Measurements from ENCODE around the gene ARL10.

Gene ARL10

DNA sequence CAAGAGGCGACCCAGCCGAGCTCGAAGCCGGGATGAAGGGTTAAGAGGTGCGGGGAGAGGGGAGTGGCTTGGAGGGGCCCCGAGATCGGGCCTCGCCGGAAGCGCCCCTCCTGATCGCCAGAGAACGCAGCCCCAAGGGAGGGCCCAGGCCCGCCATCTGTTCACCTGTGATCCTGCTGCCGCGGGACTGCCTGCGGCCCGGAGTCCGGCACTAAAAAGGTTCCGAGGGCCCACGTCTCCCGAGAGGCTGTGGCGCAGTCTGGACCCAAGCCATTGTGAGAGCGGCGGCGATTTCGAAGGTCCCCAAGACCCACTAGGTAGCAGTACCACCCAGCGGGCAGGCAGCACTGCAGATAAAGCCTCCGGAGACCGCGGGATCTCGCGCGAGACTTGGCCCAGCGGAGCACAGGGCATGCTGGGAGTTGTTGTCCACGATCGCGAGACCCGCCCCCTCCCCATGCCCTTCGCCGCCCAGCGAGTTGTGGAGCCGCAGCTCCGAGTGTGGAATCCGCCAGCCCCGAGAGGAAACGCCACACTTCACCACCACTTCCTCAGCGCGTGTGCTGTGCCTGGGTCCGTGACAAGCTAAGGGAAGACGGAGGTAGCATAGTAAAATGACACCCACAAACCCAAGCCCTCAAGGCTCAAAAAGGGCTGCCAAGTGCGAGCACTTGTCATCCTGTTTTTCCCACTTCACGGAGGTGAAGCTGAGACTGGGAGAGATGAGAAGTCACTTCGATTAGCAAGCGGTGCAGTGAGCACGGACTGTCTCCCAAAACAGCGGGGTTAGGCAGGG lies 3.7 kb upstream of the ARL10 start, which contains the start of gene KIAA1191:
KIAA1191 (minus strand) TSS at position 328 of the 796 bp plus-strand sequence. CDS start 2,256 bp downstream, outside the sequence.
- peak; percentile 43 for DNase-seq (ENCODE audit: low read depth, low spot score)

DNA sequence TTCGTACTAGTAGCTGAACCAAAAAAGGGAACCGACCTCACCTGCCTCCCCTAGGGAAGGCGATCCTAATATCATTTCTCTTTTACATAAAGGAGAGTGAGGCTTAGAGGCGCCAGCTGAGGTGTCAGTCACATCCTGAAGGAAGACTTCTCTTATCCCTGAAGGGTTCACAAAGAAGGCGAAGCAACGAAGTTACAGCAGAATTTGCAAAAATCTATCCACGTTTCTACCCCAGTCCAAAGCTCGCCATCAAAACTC lies 3.1 kb upstream of the ARL10 start:
- no peak for DNase-seq (ENCODE audit: low read depth, low spot score)

DNA sequence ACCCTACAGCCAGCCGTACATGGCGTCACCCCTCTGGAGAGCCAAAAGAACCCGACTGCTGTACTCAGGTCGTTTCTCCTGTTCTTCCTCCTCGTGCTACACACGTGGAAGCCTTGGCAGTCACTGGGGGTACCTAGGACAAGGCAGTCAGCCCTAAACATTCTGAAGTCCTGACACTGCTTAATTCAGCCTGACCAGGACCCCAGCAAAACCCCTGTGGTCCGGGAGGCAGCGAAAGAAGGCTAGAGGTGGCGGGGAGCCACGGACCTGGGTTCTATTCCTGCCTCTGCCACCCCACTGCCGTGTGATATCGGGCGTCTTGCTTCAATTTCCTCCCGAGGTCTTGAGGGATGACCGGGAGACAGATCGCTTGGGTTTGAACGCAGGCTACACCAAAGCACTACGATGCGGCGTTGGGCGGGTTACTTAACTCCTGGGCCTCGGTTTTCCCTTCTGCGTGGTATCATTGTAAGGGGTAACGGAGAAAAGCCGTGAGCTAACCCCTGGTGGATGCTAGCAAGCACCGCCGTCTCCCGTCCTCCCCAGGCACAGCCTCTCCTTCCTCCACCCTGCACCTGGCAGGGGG lies 429 bp upstream of the ARL10 start:
- no peak for DNase-seq (ENCODE audit: low read depth, low spot score)

DNA sequence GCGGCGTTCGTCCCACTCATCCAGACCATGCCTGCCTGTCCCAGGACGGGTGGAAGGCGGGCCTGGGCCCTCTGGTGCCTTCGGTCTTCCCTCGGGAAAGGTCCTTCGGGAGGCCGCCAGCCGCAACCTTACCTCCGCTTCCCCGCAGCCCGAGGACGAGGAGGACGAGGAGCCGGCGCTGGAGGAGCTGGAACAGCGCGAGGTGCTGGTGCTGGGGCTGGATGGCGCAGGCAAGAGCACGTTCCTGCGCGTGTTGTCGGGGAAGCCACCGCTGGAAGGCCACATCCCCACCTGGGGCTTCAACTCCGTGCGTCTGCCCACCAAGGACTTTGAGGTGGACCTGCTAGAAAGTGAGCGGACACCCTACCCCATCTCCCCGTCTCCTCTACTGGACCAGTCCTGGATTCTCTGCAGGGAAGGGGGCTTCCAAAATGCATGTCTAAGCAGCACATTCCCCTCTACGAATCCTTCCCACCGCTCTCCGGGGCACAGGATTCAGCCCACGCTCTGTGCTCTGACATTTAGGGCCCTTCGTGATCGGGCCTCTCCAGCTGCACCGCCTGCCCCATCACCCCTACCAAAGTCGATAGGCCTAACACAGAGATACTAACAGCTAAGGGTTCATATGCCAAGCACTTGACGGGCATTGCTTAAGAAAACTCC lies 1.1 kb downstream of the ARL10 start:
- DNase-seq (ENCODE audit: low read depth, low spot score) = no peak

DNA sequence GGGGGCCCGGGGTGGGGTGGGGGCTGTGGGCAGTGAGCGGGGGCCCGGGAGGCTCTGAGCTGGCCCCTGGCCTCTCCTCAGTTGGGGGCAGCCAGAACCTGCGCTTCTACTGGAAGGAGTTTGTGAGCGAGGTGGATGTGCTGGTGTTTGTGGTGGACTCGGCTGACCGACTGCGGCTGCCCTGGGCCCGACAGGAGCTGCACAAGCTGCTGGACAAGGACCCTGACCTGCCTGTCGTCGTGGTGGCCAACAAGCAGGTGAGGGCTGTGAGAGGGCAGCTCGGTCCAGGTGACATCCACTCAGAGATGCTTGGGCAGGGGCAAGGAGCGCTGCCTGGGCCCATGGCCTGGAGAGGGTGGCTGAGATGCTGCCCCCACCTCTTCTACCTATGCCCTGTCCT lies 3.4 kb downstream of the ARL10 start:
- no peak for DNase-seq (ENCODE audit: low read depth, low spot score)

DNA sequence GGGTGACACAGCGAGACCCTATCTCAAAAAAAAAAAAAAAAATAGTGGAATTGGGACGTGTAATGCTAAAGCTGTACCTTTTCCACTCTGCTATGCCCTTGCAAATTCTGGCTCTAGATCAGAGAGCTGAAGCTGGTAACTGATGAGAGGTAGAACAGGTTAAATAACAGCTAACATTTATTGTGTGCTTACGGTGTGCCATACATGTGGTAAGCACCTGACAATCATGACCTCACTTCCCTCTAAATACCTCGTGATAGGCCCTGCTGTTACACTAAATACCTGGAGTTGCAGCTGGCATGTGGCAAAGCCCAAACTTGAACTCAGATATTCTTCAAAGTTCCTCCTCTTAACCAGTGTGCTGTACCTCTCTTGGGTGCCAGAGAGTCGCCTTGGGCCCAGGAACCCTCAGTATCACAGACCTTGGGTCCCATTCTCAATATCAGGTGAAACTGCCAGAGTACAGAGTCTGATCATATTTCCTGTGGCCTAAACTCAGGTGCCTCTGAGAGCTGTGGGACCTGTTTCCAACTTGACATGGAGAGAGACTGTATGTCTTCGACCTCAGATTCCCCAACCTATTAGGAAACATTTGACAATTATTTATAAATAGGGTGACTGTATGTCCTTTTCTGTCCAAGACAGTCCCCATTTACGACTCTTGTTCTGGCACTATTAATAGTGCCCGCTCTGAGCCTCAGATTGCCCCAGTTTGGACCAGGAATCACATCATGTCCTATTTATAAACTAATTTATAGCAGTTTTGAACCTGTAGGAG lies 4.8 kb downstream of the ARL10 start:
- no peak for DNase-seq (ENCODE audit: low read depth, low spot score)

DNA sequence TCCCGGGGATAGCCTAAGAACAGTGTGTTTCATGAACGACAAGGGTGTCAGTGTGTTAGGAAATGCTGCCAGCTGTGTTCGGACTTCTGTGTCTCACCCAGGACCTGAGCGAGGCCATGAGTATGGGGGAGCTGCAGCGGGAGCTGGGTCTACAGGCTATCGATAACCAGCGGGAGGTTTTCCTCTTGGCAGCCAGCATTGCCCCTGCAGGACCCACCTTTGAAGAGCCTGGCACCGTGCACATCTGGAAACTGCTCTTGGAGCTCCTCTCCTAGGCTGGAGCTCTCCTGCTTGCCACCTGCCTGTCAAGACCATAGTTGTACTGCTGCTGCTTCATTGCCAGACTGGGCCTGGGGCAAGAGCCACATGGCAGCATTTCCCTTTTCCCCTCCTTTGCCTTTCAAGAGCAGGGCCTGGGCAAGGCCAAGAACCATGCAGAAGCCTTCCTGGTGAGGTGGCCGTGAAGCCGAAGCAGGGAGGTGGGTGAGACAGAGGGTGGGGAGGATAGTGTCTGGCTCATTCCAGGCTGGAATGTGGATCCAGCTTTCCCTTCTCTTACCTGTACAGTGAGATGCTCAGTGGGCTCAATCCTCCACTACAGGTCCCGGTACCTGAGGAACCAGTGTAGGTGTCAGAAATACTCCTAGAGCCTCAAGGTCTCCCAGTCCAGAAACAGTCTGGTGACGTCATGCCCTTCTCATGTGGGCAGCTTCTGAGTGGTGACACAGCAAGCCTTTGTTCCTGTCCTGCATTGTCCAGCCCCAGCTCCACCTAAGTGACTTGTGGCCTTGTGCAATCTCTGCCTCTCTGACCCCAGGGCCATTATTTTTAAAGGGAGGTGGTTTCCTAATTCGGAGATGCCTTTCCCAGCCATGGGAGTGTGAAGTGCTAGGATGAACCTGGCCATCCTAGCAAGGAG lies 6.6 kb downstream of the ARL10 start:
- no peak for DNase-seq (ENCODE audit: low read depth, low spot score)

DNA sequence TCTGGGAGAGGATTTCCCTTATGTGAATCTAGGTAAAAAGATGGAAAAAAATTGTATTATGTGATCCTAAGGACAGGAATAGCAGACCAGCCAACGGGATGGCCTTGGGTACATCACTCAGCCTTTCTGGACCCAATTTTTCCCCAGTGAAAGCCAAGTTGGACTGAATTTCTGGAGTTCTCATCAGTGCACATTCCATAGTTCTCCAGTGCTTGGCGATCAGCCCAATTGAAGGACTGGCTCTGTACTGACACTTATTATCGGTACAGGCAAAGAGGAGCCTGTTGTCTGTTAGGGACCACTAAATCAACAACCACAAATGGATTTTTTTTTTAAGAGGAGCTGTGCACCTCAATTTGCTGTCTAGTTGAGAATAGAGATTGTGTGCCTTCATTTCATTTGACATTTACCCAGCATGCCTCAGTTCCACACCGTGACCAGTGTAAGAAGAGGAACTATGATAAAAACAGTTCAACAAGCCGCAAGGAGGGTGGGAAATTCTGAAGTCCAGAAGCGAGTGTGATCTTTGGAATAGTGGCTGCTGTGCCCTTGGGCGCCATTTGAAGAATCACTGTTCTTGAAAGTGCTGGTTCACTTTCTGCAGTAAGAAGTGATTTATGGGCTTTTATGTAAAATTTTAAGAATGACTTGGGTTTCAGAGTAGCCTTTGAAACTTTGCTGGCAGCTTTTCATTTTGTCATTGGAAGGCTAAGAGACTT lies 8.0 kb downstream of the ARL10 start:
- DNase-seq (ENCODE audit: low read depth, low spot score) = no peak

DNA sequence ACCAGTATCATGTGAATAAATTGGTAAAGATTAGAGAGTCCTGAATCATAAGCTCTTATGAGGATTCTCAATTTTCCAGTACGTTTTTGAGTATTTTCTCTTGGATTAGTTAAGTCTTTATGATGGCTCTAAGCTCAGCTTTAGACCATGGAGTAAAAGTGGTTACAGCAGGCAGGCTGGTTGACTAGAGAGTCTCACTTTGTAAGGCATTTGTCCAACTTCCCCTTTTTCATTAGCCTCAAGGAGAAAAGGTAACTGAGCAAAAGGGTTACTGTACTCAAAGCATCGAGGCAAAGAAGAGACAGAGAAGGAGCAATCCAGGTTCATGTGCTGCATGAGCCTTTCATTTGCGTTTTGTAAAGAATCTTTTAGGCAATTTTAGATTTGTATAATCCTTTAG lies 14.6 kb downstream of the ARL10 start:
- DNase-seq (ENCODE audit: low read depth, low spot score) = no peak

DNA sequence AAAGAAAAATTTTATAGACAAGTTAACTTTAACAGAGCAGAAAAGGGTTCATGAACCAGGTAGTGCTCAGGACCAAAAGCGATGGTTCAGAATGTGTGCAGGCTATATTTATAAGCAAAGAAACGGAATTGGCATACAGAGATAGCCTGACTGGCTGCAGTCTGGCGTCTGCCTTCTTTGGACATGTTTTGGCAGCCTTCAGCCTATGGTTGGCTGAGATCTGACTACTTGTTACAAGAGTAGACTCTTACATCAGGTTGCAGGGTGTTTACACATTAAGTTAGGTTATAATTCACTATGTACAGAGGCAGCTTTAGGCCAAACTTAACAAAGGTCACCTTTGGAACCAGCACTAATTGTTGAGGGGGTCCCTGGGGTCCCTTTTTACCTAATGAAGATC lies 16.1 kb downstream of the ARL10 start:
- no peak for DNase-seq (ENCODE audit: low read depth, low spot score)

DNA sequence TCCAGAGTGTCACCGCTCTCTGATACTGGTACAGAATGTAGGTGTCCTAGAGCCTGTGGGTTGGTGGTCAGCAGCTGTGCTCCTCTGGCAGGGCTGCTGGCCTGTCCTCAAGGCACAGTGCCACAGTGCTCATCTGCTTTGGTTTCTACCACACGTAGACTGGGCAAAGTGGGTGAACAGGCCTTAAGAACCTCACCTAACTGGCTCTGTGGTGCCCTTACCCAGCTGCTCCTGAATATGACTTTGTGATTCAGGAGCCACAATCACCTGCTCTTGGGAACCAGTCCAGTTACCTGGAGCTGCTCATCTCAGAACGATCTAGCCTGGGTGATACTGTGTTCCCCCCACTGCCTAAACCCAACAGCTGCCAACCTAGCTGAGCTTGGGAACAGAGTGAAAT lies 16.7 kb downstream of the ARL10 start:
- DNase-seq (ENCODE audit: low read depth, low spot score) = no peak

DNA sequence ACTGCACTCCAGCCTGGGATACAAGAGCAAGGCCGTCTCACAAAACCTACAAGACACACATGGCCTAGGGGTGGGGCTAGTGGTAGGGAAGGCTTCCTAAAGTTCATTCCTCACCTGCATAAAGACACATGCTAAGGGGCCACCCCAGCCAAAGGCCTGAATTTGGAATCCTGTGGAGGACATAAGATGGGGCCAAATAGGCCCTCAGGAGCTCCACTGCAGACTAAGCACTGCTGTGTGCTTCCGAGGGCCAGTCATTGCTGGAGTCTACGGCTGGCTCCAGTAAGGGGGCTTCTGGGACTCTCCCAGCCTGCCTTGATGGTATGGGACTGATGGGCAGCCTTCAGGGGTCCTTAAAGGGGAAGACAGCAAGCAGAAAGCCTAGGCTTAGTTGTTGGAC lies 17.4 kb downstream of the ARL10 start:
- DNase-seq (ENCODE audit: low read depth, low spot score) = no peak

DNA sequence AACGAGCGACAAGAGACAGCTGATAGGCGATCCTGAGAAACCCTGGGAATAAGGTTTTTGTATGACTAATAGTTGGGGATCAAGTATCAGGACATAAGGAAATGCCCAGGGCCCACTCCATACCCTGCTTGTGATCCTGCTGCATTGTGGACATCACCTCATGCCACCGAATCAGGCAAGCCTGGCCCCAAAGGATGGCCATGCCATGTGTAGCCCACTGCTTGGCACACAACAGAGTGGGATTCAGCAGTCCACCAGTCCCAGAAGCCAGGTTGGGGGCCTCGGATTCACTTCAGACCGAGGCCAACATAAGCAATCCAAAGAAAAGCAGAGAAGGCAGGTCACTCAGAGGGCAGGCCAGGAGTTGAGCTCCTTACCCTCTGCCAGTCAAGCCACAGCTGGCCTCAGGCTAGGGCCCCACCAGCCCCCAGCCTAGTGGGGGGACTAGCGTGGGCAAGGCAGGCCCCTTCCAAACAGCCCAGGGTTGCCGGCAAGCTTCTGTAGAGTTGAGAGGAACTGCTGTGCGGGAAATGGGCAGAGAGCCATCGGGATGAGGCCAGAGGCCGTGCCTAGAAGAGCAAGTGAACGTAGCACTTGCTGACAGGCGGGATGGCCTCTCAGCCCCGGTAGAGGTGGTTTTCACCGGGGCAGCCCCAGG lies 18.1 kb downstream of the ARL10 start:
- DNase-seq (ENCODE audit: low read depth, low spot score) = no peak

DNA sequence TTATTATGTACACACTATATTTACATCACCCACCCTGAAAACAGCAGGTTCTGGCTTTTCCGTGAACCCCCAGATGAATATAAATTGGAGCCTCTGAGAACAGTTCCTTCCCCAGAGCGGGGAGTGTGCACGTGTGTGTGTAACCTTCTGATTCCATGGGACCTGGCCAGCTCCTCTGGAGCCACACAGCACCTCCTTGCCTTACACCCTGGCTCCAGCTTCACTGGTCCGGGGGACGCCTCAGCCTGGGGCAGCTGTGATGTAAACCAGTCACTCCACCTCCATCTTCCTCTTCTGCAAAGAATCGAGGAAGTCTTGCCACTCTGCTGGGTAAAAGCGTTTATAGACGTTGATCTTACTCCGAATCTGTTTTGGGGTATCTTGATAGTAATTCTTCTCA lies 18.7 kb downstream of the ARL10 start:
- no peak for DNase-seq (ENCODE audit: low read depth, low spot score)

DNA sequence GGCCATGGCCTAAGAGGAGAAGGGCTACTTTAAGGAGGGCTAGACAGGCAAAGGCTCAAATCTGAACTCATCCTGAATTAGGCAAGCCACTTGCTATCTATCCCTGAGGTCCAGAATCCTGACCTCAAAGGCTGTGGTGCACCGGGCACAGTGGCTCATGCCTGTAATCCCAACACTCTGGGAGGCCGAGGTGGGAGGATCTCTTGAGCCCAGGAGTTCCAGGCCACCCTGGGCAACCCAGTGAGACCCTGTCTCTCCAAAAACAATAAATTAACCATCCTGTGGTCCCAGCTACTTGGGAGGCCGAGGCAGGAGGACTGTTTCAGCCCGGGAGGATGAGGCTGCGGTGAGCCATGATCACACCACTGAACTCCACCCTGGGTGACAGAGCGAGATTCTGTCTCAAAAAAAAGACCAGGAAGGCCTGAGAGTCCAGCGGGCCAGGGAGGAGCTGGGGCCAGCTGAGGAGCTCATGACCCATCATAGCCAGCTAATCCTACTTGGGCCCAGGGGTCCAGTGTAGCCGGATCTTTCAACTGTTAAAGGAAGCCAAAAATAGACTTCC lies 19.2 kb downstream of the ARL10 start:
- DNase-seq (ENCODE audit: low read depth, low spot score) = no peak

DNA sequence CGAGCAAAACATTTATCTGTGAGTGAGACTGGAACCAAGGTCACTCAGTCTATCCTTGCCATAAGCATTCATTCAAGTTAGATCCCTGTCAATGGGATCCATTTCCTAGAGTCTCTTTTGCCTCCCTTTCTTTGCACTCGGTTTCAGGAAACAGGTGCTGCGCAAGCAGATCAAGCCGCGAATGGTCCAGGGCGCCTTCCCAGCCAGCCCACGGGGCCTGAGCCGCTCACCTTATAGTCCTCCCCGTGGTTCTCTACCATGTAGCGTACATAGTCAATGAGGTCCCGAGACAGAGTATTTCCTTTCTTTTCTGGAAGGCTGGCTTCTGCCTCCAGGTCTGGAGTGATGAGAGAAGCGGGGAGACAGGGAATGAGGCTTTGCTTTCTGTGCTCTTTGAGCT lies 19.7 kb downstream of the ARL10 start:
- DNase-seq (ENCODE audit: low read depth, low spot score) = no peak

DNA sequence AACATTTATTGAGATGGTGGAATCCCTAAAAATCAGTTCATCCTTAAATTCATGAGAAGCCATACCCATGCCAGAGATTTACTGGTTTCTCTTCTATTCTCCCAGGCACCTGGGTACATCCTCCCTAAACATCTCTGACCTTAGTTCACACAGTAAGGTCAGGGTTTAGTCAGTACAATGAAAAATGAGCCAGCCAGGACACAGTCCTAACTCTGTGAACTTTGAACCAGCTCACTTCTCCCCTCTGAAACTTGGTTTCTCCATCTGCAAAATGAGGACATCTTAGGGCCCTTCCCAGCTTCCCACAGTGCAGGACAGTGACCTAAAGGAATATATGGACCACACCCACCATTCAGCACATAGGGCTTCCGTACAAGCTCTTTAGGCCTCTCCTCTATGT lies 21.2 kb downstream of the ARL10 start:
- no peak for DNase-seq (ENCODE audit: low read depth, low spot score)

DNA sequence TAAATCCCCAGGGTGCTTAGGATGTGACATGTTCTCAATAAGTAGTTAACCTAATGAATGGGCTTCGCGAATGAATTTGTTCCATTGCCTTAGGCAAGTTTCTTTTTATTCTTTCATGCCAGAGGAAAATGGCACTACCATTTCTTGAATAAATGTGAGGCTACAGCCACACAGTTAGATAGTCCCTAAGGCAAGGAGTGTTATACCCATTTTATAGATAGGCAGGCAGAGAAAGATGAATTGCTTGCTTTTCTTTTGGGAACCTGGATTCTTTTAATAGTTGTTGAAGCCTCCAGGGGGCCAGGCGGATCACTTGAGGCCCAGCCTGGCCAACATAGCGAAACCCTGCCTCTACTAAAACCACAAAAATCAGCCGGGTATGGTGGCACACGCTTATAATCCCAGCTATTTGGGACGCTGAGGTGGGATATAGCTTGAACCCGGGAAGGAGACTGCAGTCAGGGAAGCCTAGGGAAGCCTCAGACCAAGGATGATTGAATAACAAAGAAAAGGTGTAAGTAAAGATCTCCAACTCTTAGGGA lies 22.2 kb downstream of the ARL10 start:
- DNase-seq (ENCODE audit: low read depth, low spot score) = no peak

DNA sequence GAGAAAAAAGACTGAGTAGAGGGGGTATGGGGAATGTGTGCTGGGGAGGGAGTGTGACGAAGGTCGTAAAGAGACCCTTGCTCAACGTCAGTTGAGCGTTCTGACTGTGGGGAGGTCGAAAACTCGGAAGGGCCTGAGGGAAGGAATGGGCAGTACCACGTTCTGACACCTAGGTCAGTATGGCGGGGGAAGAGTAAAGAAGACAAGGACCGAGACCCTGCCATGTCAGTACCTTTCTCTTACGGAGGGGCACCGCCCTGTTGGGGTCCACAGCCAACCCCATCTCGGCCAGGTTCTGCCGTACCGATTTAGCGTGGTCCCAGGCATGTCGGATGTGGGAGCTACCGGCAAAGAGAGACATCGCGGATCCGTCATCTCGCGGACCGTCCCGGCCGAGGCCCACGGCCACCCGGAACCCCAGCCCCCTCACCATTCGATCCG lies 22.7 kb downstream of the ARL10 start:
- DNase-seq (ENCODE audit: low read depth, low spot score) = no peak
